HEK293 (cell line): Measurements from ENCODE around the gene TBC1D22A.

Experiments used
- SP2 ChIP-seq: fragments of 450-650 bp; formaldehyde crosslinking; IDR thresholded peaks from 2 replicates; pipeline ENCODE4 v1.5.1; 2016; ENCODE audit warnings: missing biosample characterization, missing genetic modification characterization
- ZBTB48 ChIP-seq: fragments of 450-650 bp; formaldehyde crosslinking; IDR thresholded peaks from 2 replicates; pipeline ENCODE4 v1.5.1; 2016; ENCODE audit warnings: missing biosample characterization, missing genetic modification characterization
- ZNF223 ChIP-seq: fragments of 450-650 bp; formaldehyde crosslinking; IDR thresholded peaks from 2 replicates; pipeline ENCODE4 v1.5.1; 2016; ENCODE audit warnings: missing biosample characterization, missing genetic modification characterization
- ZNF398 ChIP-seq: fragments of 450-650 bp; formaldehyde crosslinking; IDR thresholded peaks from 2 replicates; pipeline ENCODE4 v1.5.1; 2017; ENCODE audit warnings: missing biosample characterization, missing genetic modification characterization
- TF ChIP-seq, protein P1 (sequence below): fragments of 450-650 bp; formaldehyde crosslinking; IDR thresholded peaks from 2 replicates; pipeline ENCODE4 v1.5.1; 2016; ENCODE audit warnings: missing biosample characterization, missing genetic modification characterization

DNA sequence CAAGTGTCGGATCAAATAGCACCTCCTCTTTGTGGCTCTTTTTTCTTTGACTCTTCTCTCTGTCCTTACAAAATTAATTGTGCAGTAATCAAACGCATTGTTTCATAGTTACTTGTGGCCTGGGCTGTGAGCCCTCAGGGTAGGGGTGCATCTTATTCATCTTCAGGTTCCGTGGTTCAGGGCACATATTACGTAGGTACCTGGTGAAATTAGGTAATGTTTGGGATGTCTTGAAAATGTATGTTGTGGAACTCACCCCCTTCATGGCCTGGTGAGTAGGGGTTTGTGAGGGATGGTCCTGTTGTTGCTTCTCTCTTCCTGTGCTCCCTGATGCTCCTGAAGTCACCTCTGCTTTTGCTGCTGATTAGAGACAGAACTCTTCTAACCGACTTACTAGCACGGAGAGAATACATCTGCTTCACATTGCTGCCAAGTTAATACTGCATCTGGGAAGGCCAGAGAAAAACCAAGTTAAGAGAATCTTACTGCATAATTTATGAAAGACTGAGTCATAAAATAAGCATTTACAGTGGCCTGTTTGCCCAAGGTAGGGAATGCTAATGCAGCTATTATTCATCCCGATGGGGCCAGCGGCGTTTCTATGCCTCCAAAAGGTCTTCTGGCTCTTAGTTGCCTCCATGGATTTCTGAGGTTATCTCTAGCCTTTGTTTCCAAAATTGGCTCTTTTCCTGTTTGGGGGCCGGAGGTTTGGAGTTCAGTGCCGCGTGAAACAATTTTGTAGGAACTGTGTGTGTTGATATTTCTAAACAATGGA is 66.9 kb downstream of the TBC1D22A start:
- TF ChIP-seq, protein P1, sequence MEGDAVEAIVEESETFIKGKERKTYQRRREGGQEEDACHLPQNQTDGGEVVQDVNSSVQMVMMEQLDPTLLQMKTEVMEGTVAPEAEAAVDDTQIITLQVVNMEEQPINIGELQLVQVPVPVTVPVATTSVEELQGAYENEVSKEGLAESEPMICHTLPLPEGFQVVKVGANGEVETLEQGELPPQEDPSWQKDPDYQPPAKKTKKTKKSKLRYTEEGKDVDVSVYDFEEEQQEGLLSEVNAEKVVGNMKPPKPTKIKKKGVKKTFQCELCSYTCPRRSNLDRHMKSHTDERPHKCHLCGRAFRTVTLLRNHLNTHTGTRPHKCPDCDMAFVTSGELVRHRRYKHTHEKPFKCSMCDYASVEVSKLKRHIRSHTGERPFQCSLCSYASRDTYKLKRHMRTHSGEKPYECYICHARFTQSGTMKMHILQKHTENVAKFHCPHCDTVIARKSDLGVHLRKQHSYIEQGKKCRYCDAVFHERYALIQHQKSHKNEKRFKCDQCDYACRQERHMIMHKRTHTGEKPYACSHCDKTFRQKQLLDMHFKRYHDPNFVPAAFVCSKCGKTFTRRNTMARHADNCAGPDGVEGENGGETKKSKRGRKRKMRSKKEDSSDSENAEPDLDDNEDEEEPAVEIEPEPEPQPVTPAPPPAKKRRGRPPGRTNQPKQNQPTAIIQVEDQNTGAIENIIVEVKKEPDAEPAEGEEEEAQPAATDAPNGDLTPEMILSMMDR, result no peak
- TF ChIP-seq ZBTB48 (tag by site-specific recombination), result no peak
- TF ChIP-seq ZNF223 (tag by site-specific recombination), result no peak
- no peak for TF ChIP-seq ZNF398 (tag by site-specific recombination)
- no peak for TF ChIP-seq SP2 (tag by site-specific recombination)
